ENCODE data around the gene SLC35G3. TPM values are rescaled to one million over a fixed set of nuclear protein-coding genes. Genes with fewer than 3 reads are reported as not detected.
"Not testable (repeated sequence)": the region's sequence is repeated elsewhere in the genome, so short reads cannot be mapped to it uniquely, and the experiment has no call there.

The SLC35G3 gene
- total and polyA plus RNA-seq, 10 of the 15 experiments (the other 5 are each of a cell fraction or from before 2014, with no cell fraction given) = not detected

DNA sequence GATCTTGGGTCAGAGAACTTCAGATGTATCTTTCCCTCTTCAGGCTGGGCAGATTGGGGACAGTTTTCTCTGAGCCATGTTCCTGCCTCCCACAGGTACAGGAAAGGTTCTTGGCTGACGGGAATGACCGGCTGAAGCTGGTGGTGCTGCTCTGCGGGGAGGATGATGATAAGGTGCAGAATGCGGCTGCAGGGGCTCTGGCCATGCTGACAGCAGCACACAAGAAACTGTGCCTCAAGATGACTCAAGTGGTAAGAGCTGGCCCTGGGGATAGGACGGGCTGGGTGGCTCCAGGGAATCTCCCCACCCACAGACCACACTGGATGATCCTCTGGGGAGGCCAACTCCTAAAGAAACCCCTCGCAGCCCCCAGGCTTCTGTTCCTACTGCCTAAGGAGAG lies 10.9 kb downstream of the SLC35G3 start:
- FAIRE-seq (no peak), ATAC-seq (peak; percentile 50), DNase-seq (ENCODE audit: low read depth, low spot score) (no peak)
- ChIA-PET CTCF (no interaction called here), RAD21 (ENCODE audit: unreplicated experiment) (no interaction called here), SMC1A (ENCODE audit: uncharacterized antibody, unreplicated experiment) (interaction anchor here (1.1 to 1.4 kb wide), 2 partner anchors 43 to 55 kb away, joined by 3 read pairs; no protein-coding TSS in a partner anchor), POLR2A (no interaction called here)
- WGBS (ENCODE audit: insufficient coverage, insufficient replicate concordance, low lambda C conversion rate, missing lambda C conversion rate) = 0% methylated on average over 6 of the region's 6 CpGs
- Histone ChIP-seq H4K20me1 (ENCODE audit: control insufficient read depth, insufficient read depth) (no peaks in the 10 kb centered on the region), H3K27ac (ENCODE audit: control insufficient read depth, insufficient read depth) (no peak overlapping the region), H3K4me2 (ENCODE audit: control insufficient read depth, insufficient read depth) (no peak overlapping the region), H3K4me1 (ENCODE audit: control insufficient read depth, insufficient read depth, low read length) (no peaks in the 10 kb centered on the region), H3K36me3 (ENCODE audit: control insufficient read depth in 2 of 2, insufficient read depth in 2 of 2, low read length in 1 of 2) (no peaks in the 10 kb centered on the region), H3K79me2 (ENCODE audit: control insufficient read depth, insufficient read depth, low read length) (no peaks in the 10 kb centered on the region), H3K9me3 (replicated peaks; ENCODE audit: control insufficient read depth, insufficient read depth, low read length) (no peaks in the 10 kb centered on the region), H3K27me3 (replicated peaks in 1 of 2; ENCODE audit: control insufficient read depth in 2 of 2, insufficient read depth in 2 of 2, low read length in 1 of 2) (no peaks in the 10 kb centered on the region; a peak in 1 of 4 replicates), H2AFZ (ENCODE audit: control insufficient read depth, low read depth, low read length) (no peak overlapping the region), H3K9ac (ENCODE audit: control insufficient read depth, insufficient read depth, low read length) (no peak overlapping the region), H3K4me3 (no peak overlapping the region)
- TF ChIP-seq KDM1A (IDR thresholded peaks at IDR 0.05; ENCODE audit: borderline replicate concordance) (no peak), BMI1 (IDR thresholded peaks at IDR 0.05; ENCODE audit: borderline replicate concordance) (no peak), MEF2B (IDR thresholded peaks at IDR 0.05; ENCODE audit: partially characterized antibody, poor library complexity, severe bottlenecking) (peak; percentile 24), SUZ12 (IDR thresholded peaks at IDR 0.05; ENCODE audit: unreplicated experiment) (no peak)
- TF ChIP-seq, protein P1, sequence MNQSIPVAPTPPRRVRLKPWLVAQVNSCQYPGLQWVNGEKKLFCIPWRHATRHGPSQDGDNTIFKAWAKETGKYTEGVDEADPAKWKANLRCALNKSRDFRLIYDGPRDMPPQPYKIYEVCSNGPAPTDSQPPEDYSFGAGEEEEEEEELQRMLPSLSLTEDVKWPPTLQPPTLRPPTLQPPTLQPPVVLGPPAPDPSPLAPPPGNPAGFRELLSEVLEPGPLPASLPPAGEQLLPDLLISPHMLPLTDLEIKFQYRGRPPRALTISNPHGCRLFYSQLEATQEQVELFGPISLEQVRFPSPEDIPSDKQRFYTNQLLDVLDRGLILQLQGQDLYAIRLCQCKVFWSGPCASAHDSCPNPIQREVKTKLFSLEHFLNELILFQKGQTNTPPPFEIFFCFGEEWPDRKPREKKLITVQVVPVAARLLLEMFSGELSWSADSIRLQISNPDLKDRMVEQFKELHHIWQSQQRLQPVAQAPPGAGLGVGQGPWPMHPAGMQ (IDR thresholded peaks at IDR 0.05; ENCODE audit: borderline replicate concordance) = no peak
- in situ Hi-C loops (cut with MboI) = no loop called here
- intact Hi-C loops (cut with micrococcal nuclease; ENCODE audit: unreplicated experiment) = no loop called here
- no TSS peak for BruUV-seq (replicated peaks)

DNA sequence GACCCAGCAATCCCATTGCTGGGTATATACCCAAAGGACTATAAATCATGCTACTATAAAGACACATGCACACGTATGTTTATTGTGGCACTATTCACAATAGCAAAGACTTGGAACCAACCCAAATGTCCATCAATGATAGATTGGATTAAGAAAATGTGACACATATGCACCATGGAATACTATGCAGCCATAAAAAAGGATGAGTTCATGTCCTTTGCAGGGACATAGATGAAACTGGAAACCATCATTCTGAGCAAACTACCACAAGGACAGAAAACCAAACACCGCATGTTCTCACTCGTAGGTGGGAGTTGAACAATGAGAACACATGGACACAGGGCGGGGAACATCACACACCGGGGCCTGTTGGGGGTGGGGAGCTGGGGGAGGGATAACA lies 14.8 kb downstream of the SLC35G3 start:
- H3K4me3 ChIP-seq; DNase-seq (ENCODE audit: low read depth, low spot score); intact Hi-C loops (cut with micrococcal nuclease; ENCODE audit: unreplicated experiment); H3K27ac ChIP-seq (ENCODE audit: control insufficient read depth, insufficient read depth); H3K4me1 ChIP-seq (ENCODE audit: control insufficient read depth, insufficient read depth, low read length); RAD21 ChIA-PET (ENCODE audit: unreplicated experiment); H3K4me2 ChIP-seq (ENCODE audit: control insufficient read depth, insufficient read depth); CTCF ChIA-PET; H2AFZ ChIP-seq (ENCODE audit: control insufficient read depth, low read depth, low read length); H3K27me3 ChIP-seq (replicated peaks in 1 of 2; ENCODE audit: control insufficient read depth in 2 of 2, insufficient read depth in 2 of 2, low read length in 1 of 2); H4K20me1 ChIP-seq (ENCODE audit: control insufficient read depth, insufficient read depth); H3K9ac ChIP-seq (ENCODE audit: control insufficient read depth, insufficient read depth, low read length); H3K9me3 ChIP-seq (replicated peaks; ENCODE audit: control insufficient read depth, insufficient read depth, low read length); SMC1A ChIA-PET (ENCODE audit: uncharacterized antibody, unreplicated experiment); H3K36me3 ChIP-seq (ENCODE audit: control insufficient read depth in 2 of 2, insufficient read depth in 2 of 2, low read length in 1 of 2); BruUV-seq (replicated peaks); POLR2A ChIA-PET; FAIRE-seq; ATAC-seq; in situ Hi-C loops (cut with MboI); H3K79me2 ChIP-seq (ENCODE audit: control insufficient read depth, insufficient read depth, low read length): not testable (repeated sequence)
- WGBS (ENCODE audit: insufficient coverage, insufficient replicate concordance, low lambda C conversion rate, missing lambda C conversion rate) = 73% methylated on average over 5 of the region's 5 CpGs

All from GM12878 (cell line).